ENCODE results near the gene A3GALT2. TPM values are rescaled to one million over a fixed set of nuclear protein-coding genes. Genes with fewer than 3 reads are reported as not detected.
A peak's percentile ranks its signal among the peaks of the same experiment; 100 is the strongest.

Gene A3GALT2
- total RNA-seq, 1 experiment from 2014 or later = not detected

DNA sequence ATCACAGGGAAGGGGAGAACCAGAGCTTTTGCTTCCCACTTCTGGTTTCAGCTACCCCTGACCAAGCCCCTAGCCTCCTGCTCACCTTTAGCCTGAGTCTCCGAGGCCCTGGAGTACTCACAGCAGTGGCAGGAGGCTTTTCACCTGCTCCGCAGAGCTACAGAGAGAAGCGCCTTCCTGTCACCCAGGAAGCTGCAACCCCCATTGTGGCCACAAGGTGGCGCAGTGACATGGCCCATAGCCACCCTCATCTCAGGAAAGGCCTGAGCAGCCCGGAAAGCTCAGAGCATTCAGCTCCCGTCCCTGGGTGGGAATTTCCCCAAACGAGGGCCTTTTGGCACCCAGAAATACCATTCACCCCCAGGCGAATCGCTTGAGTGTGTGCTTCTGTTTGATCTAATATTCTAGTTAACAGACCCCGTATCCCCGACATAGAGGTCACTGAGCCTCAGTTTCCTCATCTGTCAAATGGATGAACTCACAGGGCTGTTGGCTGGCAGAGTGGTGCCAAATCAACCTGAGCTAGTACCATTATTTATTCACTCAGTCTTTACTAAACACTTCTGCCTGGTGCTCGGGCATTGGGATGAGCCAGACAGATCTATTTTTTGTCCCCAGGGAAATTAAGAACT, 25.3 kb downstream of the A3GALT2 start:
- ChIA-PET CTCF (interaction anchor here (0.6 to 3.4 kb wide), 86 partner anchors 8 to 389 kb away, joined by 3 to 161 read pairs (median 5); partner anchors contain the start of genes A3GALT2, PHC2 and ZSCAN20), POLR2A (interaction anchor here (1.1 kb wide), 1 partner anchor 72 kb away, joined by 5 read pairs; no protein-coding TSS in a partner anchor)
- Mint-ChIP-seq H3K27ac (peak overlapping the region; percentile 78), H3K4me3 (no peak overlapping the region), H3K9me3 (no peaks in the 10 kb centered on the region), H3K27me3 (ENCODE audit: low read depth) (no peaks in the 10 kb centered on the region), H3K36me3 (peaks cover 15% of the 10 kb centered on the region), H3K4me1 (peaks cover 12% of the 10 kb centered on the region)
- no peak for TF ChIP-seq CREM (CRISPR knock-in tag; IDR thresholded peaks at IDR 0.05)
- TF ChIP-seq ZNF317 (CRISPR knock-in tag; IDR thresholded peaks at IDR 0.05; ENCODE audit: borderline replicate concordance, low read depth) = no peak
- TF ChIP-seq, protein P1, sequence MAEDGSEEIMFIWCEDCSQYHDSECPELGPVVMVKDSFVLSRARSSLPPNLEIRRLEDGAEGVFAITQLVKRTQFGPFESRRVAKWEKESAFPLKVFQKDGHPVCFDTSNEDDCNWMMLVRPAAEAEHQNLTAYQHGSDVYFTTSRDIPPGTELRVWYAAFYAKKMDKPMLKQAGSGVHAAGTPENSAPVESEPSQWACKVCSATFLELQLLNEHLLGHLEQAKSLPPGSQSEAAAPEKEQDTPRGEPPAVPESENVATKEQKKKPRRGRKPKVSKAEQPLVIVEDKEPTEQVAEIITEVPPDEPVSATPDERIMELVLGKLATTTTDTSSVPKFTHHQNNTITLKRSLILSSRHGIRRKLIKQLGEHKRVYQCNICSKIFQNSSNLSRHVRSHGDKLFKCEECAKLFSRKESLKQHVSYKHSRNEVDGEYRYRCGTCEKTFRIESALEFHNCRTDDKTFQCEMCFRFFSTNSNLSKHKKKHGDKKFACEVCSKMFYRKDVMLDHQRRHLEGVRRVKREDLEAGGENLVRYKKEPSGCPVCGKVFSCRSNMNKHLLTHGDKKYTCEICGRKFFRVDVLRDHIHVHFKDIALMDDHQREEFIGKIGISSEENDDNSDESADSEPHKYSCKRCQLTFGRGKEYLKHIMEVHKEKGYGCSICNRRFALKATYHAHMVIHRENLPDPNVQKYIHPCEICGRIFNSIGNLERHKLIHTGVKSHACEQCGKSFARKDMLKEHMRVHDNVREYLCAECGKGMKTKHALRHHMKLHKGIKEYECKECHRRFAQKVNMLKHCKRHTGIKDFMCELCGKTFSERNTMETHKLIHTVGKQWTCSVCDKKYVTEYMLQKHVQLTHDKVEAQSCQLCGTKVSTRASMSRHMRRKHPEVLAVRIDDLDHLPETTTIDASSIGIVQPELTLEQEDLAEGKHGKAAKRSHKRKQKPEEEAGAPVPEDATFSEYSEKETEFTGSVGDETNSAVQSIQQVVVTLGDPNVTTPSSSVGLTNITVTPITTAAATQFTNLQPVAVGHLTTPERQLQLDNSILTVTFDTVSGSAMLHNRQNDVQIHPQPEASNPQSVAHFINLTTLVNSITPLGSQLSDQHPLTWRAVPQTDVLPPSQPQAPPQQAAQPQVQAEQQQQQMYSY (CRISPR knock-in tag; IDR thresholded peaks at IDR 0.05) = no peak
- TF ChIP-seq CTCF (IDR thresholded peaks at IDR 0.05) = peak; percentile 99
- no peak for TF ChIP-seq ZNF671 (CRISPR knock-in tag; IDR thresholded peaks at IDR 0.05)
- TF ChIP-seq NFATC4 (CRISPR knock-in tag; IDR thresholded peaks at IDR 0.05) = no peak
- ATAC-seq (peak; percentile 82), DNase-seq (ENCODE audit: low spot score) (peak; percentile 95)

GRCh38 chr1:33295023-33295422, 25.9 kb downstream of the A3GALT2 start:
- ATAC-seq = peak; percentile 14
- no peaks in the 10 kb centered on the region for H3K27me3 Mint-ChIP-seq (ENCODE audit: low read depth)
- H3K9me3 Mint-ChIP-seq = no peaks in the 10 kb centered on the region
- ChIA-PET CTCF (interaction anchor here (0.6 to 3.4 kb wide), 84 partner anchors 9 to 388 kb away, joined by 3 to 161 read pairs (median 5); partner anchors contain the start of genes A3GALT2, PHC2 and ZSCAN20), POLR2A (interaction anchor here (1.1 kb wide), 1 partner anchor 73 kb away, joined by 5 read pairs; no protein-coding TSS in a partner anchor)
- peaks cover 15% of the 10 kb centered on the region; the same call in 1 of the 2 replicates for H3K36me3 Mint-ChIP-seq
- H3K4me3 Mint-ChIP-seq = no peak overlapping the region
- H3K4me1 Mint-ChIP-seq = peaks cover 7% of the 10 kb centered on the region
- peak overlapping the region; percentile 78 for H3K27ac Mint-ChIP-seq
- no peak for DNase-seq (ENCODE audit: low spot score)
- TF ChIP-seq HMGA2 (CRISPR knock-in tag; IDR thresholded peaks at IDR 0.05) (no peak), TEAD1 (CRISPR knock-in tag; IDR thresholded peaks at IDR 0.05) (no peak), MXD4 (CRISPR knock-in tag; IDR thresholded peaks at IDR 0.05; ENCODE audit: borderline replicate concordance) (no peak), PRRX2 (CRISPR knock-in tag; IDR thresholded peaks at IDR 0.05) (no peak), NFYB (CRISPR knock-in tag; conservative IDR thresholded peaks at IDR 0.05; ENCODE audit: low read depth) (no peak), MYBL2 (CRISPR knock-in tag; IDR thresholded peaks at IDR 0.05) (no peak), NR3C1 (CRISPR knock-in tag; conservative IDR thresholded peaks at IDR 0.05; ENCODE audit: low read depth) (no peak), ZNF232 (CRISPR knock-in tag; IDR thresholded peaks at IDR 0.05) (no peak), ELF4 (CRISPR knock-in tag; IDR thresholded peaks at IDR 0.05; ENCODE audit: low read depth) (no peak)
- TF ChIP-seq, protein P2, sequence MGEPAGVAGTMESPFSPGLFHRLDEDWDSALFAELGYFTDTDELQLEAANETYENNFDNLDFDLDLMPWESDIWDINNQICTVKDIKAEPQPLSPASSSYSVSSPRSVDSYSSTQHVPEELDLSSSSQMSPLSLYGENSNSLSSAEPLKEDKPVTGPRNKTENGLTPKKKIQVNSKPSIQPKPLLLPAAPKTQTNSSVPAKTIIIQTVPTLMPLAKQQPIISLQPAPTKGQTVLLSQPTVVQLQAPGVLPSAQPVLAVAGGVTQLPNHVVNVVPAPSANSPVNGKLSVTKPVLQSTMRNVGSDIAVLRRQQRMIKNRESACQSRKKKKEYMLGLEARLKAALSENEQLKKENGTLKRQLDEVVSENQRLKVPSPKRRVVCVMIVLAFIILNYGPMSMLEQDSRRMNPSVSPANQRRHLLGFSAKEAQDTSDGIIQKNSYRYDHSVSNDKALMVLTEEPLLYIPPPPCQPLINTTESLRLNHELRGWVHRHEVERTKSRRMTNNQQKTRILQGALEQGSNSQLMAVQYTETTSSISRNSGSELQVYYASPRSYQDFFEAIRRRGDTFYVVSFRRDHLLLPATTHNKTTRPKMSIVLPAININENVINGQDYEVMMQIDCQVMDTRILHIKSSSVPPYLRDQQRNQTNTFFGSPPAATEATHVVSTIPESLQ (CRISPR knock-in tag; IDR thresholded peaks at IDR 0.05) = no peak
- TF ChIP-seq, protein P3, sequence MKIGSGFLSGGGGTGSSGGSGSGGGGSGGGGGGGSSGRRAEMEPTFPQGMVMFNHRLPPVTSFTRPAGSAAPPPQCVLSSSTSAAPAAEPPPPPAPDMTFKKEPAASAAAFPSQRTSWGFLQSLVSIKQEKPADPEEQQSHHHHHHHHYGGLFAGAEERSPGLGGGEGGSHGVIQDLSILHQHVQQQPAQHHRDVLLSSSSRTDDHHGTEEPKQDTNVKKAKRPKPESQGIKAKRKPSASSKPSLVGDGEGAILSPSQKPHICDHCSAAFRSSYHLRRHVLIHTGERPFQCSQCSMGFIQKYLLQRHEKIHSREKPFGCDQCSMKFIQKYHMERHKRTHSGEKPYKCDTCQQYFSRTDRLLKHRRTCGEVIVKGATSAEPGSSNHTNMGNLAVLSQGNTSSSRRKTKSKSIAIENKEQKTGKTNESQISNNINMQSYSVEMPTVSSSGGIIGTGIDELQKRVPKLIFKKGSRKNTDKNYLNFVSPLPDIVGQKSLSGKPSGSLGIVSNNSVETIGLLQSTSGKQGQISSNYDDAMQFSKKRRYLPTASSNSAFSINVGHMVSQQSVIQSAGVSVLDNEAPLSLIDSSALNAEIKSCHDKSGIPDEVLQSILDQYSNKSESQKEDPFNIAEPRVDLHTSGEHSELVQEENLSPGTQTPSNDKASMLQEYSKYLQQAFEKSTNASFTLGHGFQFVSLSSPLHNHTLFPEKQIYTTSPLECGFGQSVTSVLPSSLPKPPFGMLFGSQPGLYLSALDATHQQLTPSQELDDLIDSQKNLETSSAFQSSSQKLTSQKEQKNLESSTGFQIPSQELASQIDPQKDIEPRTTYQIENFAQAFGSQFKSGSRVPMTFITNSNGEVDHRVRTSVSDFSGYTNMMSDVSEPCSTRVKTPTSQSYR (CRISPR knock-in tag; IDR thresholded peaks at IDR 0.05) = no peak
- TF ChIP-seq, protein P4, sequence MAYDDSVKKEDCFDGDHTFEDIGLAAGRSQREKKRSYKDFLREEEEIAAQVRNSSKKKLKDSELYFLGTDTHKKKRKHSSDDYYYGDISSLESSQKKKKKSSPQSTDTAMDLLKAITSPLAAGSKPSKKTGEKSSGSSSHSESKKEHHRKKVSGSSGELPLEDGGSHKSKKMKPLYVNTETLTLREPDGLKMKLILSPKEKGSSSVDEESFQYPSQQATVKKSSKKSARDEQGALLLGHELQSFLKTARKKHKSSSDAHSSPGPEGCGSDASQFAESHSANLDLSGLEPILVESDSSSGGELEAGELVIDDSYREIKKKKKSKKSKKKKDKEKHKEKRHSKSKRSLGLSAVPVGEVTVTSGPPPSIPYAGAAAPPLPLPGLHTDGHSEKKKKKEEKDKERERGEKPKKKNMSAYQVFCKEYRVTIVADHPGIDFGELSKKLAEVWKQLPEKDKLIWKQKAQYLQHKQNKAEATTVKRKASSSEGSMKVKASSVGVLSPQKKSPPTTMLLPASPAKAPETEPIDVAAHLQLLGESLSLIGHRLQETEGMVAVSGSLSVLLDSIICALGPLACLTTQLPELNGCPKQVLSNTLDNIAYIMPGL (CRISPR knock-in tag; IDR thresholded peaks at IDR 0.05) = no peak
- TF ChIP-seq, protein P5, sequence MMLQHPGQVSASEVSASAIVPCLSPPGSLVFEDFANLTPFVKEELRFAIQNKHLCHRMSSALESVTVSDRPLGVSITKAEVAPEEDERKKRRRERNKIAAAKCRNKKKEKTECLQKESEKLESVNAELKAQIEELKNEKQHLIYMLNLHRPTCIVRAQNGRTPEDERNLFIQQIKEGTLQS (CRISPR knock-in tag; conservative IDR thresholded peaks at IDR 0.05) = no peak

All from WTC11 (cell line).